Pons (tissue), 1 donor: Measurements from ENCODE around the gene PLEKHO1.
"Not testable (repeated sequence)": the region's sequence is repeated elsewhere in the genome, so short reads cannot be mapped to it uniquely, and the experiment has no call there.

Experiments used
- DNase-seq: peaks from one replicate; pipeline ENCODE4 v3.0.0-alpha.2; 2016; ENCODE audit warnings: low spot score

PLEKHO1 gene, protein sequence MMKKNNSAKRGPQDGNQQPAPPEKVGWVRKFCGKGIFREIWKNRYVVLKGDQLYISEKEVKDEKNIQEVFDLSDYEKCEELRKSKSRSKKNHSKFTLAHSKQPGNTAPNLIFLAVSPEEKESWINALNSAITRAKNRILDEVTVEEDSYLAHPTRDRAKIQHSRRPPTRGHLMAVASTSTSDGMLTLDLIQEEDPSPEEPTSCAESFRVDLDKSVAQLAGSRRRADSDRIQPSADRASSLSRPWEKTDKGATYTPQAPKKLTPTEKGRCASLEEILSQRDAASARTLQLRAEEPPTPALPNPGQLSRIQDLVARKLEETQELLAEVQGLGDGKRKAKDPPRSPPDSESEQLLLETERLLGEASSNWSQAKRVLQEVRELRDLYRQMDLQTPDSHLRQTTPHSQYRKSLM

DNA sequence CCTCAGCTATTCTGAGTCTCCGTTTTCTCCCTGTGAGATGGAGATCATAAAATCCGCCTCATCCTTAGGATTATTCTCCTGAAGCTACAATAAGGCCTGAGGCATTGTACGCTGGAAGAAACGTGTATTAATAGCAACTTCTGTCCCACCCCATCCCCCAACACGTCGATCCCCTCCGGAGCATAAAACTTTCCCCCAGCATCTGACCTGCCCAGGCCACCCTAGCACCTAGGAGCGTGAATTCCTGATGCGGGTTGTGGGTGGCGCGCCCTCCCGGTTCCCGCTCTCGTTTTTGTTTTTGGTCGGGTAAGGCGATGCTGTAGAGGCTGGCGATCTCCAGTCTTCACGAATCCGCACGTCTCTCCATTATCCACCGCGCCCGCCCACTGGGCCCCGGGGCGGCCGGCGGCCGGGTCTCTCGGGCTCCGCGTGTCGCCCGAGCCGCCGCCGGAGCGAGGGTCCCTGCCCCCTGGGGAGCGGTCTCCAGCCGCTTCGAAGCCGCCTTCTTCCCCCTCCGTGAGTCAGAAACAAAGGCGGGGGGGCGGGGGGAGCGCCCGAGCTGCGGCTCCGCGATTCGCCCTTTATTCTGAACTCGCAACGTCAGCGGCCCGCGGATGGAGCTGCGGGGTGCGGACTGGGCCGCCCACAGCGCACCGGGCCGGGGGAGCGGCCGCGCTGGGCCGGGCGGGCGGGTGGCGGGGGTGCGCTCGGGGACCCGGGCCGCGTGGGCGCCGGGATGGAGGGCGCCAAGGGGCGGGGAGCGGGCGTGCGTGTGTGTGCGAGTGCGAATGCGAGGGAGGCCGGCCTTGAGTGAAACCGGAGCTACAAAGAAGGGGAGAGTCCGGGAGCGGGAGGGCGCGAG, at the start of gene PLEKHO1:
Gene PLEKHO1 (plus strand): TSS at position 646 of the 862 bp plus-strand sequence. CDS start 342 bp downstream, outside the sequence.
- DNase-seq = no peak

DNA sequence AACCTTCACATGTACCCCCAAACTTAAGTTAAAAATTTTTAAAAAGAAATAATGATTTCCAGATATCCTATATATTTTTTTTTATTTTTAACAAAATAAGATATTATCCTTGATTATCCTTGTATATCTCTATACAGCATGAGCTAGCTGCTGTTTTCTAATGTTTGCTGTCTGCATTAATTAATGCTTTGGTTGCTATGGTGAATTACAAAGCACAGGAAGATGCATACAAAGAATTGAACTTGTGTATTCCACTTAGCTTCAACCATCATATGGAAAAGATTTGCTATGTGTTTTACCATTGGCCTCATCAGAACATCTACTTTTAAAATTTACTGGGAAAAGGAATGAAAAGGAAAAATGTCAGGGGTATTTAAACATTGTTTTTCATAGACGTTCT, 46.7 kb upstream of the PLEKHO1 start:
- DNase-seq = no peak

DNA sequence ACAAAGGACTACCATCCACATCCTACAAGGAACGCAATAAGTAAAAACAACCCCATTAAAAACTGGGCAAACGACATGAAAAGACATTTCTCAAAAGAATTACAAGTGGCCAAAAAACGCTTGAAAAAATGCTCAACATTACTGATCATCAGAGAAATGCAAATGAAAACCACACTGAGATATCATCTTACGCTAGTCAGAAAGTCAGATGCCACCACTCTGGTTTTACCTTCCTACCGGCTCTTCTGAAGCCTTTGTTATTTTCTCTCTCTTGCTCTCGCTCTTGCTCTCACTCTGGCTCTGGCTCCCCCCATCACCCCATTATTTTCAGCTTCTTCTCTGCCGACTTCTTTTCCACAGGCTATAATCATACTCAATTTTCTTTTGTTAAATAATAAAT, 43.4 kb upstream of the PLEKHO1 start:
- no peak for DNase-seq

DNA sequence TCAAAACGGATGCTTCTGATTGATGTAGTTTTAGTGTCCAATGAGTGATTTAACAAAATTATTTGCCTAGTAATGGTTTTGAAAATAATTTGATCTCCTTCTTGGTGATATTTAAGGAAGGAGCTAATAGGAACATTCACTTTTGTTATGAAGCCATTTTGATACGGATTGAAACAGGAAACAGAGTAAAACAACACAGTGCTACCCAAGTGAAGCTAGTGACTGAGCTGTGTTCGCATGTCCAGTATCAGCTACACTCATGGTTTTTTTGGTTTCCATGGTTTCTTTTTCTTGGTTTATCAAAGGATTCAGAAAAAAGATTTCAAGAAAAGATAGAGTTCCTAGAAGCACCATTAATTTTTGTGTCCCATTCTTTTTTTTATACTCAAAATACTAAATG, 40.1 kb upstream of the PLEKHO1 start:
- DNase-seq = no peak

DNA sequence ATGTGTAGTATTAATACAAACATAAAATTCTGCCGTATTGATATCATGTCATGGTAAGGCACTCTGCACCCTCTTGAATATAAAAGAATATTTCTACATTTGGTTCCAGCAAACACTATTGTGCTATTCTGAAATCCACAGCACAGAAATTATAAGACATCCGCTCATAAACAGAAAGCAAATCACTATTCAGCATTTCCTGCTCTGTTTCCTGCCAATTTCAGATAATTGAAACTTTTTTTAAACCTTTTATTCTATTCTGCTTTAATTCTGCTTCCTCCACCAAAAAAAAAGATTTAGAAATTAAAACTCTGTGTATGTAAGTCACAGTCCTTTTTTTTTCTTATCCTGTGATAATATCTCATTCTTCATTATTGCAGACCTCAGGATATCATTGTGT, 39.6 kb upstream of the PLEKHO1 start:
- DNase-seq = no peak

DNA sequence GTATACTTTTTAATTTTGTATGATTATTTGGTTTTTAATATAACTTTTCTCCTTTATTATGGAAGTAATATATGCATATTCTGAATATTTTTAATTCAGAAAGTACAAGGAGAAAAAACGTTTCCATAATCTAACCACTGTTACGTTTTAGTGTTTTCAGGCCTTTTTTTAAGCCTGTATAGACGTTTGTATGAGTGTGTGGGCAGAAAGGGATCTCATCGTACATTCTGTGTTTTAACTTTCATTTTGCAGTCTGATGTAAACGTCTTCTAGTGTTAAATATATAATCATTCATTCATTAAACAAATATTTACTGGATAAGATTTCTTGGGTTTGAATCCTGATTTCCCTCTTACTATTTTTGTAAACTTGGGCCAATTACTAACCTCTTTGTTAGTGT, 38.0 kb upstream of the PLEKHO1 start:
- no peak for DNase-seq

DNA sequence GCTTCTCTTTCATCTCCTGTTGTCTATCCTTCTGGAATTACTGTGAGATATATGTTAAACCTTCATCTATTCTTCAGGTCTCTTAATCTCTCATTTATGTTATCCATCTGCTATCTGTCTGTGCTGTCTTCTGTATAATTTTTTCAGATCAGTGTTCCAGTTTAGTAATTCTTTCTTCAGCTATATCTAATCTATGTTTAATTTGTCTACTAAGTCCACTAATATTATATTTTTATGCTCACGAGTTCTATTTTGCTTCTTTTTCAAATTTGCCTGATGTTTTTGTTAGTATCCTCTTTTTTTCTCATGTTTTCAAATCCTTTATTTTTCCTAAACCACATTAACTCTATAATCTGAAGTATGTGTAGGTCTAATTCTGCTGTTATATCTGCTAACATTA, 34.6 kb upstream of the PLEKHO1 start:
- DNase-seq = no peak

DNA sequence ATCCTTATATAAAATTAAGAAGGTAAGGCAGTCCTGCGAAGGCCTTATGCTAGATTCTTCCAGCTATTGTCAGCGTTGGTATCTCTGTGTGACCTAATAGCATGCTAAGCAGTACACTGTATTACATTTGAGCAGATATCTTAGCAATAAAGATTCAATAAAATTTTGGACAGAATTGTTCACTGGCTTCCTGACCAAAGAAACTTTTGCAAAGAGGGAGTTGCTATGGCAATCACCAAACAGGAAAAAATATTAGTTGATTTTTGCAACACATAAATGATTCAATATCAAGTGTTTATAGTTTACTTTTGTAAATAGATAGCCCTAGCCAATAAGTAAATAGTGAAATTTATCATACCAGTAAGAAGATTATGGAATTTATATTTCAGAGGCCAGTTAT, 31.0 kb upstream of the PLEKHO1 start:
- DNase-seq = no peak

DNA sequence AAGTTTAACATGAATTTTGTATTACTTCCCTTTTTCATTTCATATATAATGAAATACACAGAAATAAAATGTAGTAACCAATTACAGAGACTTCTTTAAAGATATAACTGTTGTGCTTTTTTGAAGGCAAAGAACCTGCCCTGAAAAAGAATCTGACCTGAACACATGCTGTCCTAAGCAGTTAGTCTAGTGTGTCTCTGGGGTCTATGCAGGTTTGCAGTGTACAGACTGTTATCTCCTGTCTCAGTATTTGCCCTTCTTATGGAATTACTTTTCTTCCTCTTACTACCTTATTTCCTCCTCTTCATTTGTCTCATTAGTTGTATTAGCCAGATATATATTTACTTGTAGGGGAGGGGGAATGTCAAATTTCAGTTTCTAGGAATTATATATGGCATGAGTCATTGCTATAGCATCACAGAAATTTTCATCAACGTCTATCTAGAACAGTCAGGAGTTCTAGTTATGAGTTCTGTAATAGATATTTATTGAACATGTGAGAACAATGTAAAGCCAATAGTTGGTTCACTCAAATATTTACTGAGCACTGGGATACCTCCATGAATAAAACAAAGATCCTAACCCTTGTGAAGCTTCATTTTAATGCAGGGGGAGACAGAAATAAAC, 28.4 kb upstream of the PLEKHO1 start:
- no peak for DNase-seq

DNA sequence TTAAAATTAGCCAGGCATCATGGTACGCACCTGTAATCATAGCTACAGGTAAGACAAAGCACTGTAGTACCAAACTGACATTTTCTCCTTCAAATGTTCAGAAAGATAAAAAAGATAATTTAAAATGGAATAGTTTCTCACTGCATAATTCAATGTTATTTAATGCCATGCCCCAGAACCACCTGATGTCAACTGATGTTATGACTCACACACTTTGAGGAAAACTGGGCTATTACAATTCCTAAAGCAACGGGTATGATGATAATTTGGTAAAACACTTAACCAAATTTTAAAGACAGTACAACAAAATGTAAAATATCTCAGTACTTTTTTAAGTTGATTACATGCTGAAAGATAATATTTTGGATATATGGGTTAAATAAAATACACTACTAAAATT, 22.9 kb upstream of the PLEKHO1 start:
- DNase-seq = no peak

DNA sequence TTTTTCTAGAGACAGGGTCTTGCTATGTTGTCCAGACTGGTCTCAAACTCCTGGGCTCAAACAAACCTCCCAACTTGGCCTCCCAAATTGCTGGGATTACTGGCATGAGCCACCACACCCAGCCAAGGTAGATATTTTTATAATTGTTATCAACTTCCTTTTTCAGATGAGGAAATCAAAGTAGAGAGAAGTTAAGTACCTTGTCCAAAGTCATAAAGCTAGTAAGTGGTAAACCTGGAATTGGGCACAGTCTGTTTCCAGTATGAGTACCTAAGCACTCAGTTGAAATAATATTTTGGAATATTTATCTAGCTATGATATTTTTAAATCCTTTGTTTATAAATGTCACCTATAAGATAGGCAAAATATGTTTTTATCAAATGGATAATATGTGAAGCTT, 22.3 kb upstream of the PLEKHO1 start:
- DNase-seq = no peak

DNA sequence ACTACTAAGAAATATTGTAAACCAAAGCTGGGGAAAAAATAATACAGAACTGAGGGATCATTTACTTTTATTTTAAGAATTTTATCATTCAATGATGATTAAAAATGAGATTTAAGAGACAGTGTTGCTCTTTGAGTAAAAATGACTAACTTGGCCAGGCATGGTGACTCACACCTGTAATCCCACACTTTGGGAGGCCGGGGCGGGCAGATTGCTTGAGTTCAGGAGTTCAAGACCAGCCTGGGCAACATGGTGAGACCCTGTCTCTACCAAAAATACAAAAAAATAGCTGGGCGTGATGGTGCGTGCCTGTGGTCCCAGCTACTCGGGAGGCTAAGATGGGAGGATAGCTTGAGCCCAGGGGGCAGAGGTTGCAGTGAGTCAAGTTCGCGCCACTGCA, 21.8 kb upstream of the PLEKHO1 start:
- no peak for DNase-seq

DNA sequence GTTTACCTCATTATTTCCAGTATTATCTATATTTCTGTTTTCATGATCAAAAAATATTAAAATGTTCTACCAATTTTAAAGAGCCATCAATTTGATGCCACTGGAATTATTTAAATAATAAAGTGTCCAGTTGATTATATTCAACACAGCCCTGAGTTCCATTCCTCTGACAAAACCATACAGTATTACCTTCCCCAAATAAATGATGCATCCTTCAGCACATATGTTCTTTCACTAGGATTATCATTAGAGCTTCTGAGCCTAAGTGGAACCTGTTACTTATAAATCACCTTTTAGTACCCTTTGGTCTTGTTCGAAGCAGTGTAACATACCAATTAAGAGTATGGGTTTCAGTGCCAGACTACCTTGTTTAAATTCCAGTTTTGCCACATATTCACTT, 17.3 kb upstream of the PLEKHO1 start:
- DNase-seq = no peak

DNA sequence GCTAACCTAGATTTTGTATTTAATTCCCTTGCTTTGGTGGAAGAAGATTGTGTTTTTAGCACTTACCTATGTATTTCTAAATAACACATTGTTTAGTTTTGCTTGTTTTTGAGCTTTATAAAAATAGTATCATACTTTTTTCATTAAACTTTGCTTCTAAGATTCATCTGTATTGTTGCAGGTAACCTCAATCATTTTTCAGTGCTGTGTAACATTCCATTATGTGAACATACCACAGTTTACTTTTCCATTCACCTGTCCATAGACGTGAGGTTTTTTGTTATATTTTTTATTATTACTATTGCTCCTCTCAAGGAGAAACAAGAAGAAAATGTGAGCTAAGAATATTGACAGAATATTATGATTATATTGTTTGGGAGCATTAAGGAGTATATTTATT, 15.2 kb upstream of the PLEKHO1 start:
- DNase-seq = no peak

DNA sequence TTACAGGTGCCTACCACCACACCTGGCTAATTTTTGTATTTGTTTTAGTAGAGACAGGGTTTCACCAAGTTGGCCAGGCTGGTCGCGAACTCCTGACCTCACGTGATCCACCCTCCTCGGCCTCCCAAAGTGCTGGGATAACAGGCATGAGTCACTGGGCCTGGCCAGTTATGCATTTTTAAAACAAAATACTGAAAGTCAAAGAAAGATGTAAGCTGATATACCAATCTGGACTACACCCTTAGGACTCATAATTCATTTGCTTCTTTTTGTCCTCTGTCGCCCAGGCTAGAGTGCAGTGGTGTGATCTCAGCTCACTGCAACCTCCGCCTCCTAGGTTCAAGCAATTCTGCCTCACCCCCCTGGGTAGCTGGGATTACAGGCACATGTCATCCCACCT, 14.3 kb upstream of the PLEKHO1 start:
- DNase-seq = not testable (repeated sequence)

DNA sequence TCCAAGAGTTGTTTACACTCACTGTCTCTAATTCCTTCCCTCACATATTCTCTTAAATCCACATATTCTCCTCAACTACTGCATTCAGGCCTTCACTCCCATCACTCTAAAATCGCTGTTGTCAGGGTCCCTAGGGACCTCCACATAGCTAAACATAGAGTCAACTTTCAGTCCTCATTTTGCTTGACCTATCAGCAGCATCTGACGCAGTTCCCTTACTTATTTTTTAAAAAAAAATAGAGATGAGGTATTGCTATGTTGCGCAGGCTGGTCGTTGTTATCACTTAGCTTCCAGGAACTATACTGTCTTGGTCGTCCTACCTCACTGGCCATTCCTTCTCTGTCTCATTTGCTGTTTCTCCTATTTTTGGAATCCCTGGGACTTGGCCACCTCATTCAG, 11.7 kb upstream of the PLEKHO1 start:
- no peak for DNase-seq

DNA sequence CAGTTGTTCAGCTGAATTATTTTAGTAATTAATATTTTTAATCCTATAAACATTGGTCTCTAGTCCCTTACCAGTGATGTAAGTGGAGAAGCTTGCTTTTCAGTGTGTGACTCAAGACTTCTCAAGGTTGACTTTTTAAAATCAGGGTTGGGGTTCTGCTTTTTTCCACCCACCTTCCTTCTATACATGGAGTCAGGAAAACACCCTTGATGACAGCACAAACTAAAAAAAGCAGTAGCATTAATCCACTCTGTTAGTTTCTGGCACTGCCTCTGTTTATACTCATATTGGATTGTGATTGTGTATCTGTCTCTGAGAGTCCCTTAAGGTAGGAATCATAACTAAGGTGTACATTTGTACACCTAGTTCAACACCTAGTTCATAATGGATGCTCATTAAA, 8.3 kb upstream of the PLEKHO1 start:
- DNase-seq = no peak

DNA sequence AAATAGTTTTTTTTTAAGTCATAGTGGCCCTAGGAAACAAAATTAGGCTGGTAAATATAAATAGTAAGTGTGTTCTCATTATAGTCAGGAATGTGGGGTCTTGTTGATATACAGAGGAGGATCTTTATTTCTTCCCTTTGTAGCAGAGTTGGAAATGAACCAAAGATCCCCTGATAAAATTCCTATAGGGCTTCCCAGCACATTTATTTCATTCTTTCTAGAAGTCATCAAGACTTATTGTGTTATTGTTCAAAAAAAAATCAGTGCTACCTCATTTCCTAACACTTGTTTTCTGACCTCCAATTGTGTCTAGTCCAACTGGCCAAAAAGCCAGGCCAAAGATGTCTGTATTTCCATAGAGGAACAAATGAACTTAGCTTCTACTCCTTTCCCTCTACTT, 7.6 kb upstream of the PLEKHO1 start:
- no peak for DNase-seq

DNA sequence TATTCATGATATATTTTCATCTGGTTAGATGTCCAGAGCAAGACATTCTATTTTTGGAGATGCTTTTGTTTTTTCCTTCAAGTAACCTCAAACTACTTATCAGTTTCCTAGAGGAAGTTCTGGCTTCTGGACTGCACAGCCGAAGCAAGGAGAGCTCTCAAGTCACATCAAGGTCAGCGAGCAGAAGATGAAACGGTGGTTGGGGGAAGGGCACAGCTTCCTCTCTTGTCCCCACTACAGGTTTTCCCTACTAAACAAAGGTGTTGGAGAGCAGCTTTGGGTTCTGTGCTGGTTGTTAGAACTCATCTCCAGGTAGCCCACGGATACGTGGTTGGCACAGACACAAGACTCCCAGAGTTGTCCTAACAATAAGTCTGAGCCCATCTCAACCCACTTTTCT, 5.1 kb upstream of the PLEKHO1 start:
- no peak for DNase-seq

DNA sequence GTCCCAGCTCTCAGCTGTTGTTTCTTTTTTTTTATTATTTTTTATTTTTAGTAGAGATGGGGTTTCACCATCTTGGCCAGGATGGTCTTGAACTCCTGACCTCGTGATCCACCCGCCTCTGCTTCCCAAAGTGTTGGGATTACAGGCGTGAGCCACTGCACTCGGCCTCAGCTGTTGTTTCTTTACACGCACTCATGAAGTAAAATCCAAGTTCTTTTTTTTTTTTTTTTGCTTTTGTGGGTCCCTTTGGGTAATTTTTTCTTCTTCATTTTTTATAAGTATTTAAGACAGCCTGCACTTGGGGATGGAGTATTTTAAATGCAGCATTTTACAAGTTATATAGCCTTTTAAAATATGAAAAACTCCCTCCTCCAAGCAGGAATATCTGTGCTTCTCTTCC, 3.7 kb upstream of the PLEKHO1 start:
- DNase-seq = not testable (repeated sequence)

DNA sequence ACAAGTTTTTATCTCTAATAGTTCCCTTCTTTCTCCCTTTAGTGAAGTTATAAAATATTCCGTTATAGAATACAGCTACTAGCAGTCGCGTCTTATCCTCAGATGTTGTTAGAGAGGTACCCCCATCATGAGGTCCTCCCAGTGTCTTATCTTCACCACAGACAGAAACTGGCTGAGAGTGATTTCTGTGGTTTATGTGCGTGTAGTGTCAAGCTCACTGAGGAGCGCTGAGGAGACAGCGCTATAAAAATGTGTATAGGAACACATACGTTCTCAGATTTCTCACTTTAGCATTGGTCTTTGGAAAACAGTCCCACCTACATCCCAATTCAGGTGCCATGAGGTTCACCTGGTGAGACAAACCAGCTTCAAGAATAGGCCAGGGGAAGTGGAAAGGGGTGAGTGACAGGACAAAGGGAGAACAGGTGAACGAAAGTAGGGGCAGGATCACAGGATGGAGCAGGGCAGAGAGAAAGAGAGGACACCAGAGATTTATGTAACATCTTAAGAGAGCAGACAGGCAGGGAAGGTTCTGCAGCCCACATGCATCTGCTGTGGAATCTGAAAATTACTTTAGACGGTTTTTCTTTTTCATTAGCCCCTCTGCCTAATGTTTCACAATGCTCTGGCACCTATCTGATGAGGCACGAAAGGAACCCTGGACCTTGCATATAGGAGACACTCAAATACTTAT, 2.7 kb upstream of the PLEKHO1 start:
- no peak for DNase-seq

DNA sequence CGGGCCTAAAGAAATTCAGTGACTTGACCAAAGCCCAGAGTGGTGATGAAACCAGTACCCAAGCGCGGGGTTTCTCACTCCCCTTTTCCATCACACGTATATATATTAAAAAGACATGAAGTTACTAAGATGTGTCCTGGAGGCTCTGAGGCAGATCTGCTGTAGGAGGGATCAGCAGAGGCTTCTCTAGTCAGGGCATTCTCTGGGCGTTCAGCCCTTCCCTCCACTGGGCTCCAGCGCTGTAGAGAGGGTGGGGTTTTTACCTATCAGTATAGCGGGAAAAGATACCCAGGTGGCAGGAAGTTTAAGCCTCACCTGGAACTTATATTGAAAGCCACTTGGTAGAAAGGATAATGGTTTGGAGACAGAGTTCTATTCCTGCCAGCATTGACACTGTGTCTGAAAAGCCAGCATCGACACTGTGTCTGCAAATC, 862 bp upstream of the PLEKHO1 start:
- DNase-seq = no peak
